ENCODE measurements around the gene ZNF888. TPM values are rescaled to one million over a fixed set of nuclear protein-coding genes. Genes with fewer than 3 reads are reported as not detected.
"Not testable (repeated sequence)": the region's sequence is repeated elsewhere in the genome, so short reads cannot be mapped to it uniquely, and the experiment has no call there.

Gene ZNF888
- total RNA-seq, 1 donor: 4.7 TPM

GRCh38 chr19:52936954-52937325, 13.7 kb upstream of the ZNF888 start:
- DNase-seq (ENCODE audit: low read depth): no peak
- TF ChIP-seq, protein P1, sequence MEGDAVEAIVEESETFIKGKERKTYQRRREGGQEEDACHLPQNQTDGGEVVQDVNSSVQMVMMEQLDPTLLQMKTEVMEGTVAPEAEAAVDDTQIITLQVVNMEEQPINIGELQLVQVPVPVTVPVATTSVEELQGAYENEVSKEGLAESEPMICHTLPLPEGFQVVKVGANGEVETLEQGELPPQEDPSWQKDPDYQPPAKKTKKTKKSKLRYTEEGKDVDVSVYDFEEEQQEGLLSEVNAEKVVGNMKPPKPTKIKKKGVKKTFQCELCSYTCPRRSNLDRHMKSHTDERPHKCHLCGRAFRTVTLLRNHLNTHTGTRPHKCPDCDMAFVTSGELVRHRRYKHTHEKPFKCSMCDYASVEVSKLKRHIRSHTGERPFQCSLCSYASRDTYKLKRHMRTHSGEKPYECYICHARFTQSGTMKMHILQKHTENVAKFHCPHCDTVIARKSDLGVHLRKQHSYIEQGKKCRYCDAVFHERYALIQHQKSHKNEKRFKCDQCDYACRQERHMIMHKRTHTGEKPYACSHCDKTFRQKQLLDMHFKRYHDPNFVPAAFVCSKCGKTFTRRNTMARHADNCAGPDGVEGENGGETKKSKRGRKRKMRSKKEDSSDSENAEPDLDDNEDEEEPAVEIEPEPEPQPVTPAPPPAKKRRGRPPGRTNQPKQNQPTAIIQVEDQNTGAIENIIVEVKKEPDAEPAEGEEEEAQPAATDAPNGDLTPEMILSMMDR (IDR thresholded peaks at IDR 0.05; ENCODE audit: insufficient read depth, low read depth, low read length): no peak
- H3K4me3 ChIP-seq (ENCODE audit: low read depth, low read length): no peak overlapping the region

GRCh38 chr19:52936151-52936953, 13.1 kb upstream of the ZNF888 start:
- DNase-seq (ENCODE audit: low read depth): peak; percentile 59
- TF ChIP-seq, protein P1 (IDR thresholded peaks at IDR 0.05; ENCODE audit: insufficient read depth, low read depth, low read length): no peak
- H3K4me3 ChIP-seq (ENCODE audit: low read depth, low read length): no peak overlapping the region

- no peak overlapping the region for H3K4me3 ChIP-seq (ENCODE audit: low read depth, low read length)
- TF ChIP-seq, protein P1 (IDR thresholded peaks at IDR 0.05; ENCODE audit: insufficient read depth, low read depth, low read length): no peak
- peak; percentile 92 for DNase-seq (ENCODE audit: low read depth)
Observed at GRCh38 chr19:52935434-52935833, 12.2 kb upstream of the ZNF888 start.

DNA sequence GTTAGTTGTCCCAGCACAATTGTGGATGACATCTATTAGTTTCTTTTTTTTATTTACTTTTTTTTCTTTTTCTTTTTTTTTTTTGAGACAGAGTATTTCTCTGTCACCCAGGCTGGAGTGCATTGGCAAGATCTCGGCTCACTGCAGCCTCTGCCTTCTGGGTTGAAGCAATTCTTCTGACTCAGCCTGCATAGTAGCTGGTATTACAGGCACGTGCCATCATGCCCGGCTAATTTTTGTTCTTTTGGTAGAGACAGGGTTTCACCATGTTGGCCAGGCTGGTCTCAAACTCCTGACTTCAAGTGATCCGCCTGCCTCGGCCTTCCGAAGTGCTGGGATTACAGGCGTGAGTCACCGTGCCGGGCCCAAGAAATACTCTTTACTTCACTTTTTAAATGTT, 1.4 kb upstream of the ZNF888 start:
- not testable (repeated sequence) for H3K4me3 ChIP-seq (ENCODE audit: low read depth, low read length); DNase-seq (ENCODE audit: low read depth)

DNA sequence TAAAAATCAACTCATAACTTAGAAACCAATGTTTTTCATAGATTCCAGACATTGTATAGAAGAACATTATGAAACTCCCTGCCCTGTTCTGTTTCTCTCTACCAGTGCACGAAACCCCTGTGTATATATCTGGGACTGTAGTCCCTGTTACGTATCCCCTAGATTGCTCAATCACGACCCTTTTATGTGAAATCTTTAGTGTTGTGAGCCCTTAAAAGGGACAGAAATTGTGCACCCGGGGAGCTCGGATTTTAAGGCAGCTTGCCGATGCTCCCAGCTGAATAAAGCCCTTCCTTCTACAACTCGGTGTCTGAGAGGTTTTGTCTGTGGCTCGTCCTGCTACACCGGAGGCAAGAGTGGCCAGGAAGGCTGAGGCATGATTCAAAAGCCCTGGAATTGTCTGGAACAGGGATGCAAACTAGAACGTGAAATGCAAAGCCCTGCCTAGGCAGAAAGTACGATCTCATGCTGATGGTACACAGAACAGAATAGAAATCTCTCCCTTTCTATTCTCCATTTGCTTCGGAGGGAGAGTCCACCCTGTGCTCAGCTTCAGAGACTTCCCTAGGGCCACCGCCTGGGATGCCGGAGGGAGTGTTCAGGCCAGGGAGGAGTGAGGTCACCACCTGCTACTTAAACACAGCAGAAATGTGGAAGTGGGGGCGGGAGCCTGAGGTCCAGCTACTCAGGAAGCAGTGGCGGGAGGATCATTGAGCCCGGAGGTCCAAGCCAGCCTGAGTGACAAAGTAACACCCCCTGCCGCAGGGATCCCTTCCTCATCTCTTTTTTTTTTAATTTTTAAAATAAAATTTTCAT, 758 bp upstream of the ZNF888 start:
- peak; percentile 78 for DNase-seq (ENCODE audit: low read depth)
- H3K4me3 ChIP-seq (ENCODE audit: low read depth, low read length): peak overlapping the region; percentile 80
- TF ChIP-seq, protein P1 (IDR thresholded peaks at IDR 0.05; ENCODE audit: insufficient read depth, low read depth, low read length): no peak

DNA sequence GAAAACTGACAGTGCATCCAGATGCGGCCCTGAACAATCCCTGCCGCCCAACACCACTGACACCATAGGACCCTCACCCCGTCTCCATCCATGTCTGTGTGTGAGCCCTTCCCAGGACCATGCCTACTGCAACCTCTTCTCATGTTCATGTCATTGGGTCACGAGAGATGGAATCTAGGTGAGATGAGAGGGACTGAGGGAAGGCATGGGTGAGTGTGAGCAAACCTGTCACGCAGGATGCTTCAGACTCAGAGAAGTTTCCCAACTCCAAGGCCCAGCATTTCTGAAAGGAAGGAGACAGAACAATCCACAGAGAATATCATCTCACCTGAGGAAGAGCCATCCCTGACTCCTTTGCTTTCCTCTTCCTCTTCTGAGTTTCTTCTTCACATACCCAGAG, 5.7 kb downstream of the ZNF888 start:
- no peak overlapping the region for H3K4me3 ChIP-seq (ENCODE audit: low read depth, low read length)
- TF ChIP-seq, protein P1 (IDR thresholded peaks at IDR 0.05; ENCODE audit: insufficient read depth, low read depth, low read length): no peak
- no peak for DNase-seq (ENCODE audit: low read depth)

DNA sequence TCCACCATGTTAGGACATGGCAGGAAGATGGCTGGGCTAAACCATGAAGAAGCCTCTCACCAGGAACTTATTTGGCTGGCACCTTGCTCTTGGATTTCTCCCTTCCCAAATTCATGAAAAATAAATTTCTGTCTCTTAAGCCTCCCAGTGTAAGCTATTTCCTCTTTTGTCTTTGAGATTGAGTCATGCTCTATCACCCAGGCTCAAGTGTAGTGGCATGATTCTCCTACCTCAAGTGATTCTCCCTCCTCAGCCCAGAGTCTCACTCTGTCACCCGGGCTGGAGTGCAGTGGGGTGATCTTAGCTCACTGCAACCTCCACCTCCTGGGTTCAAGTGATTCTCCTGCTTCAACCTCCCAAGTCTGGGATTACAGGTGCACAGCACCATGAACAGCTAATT, 12.6 kb downstream of the ZNF888 start:
- no peak overlapping the region for H3K4me3 ChIP-seq (ENCODE audit: low read depth, low read length)
- TF ChIP-seq, protein P1 (IDR thresholded peaks at IDR 0.05; ENCODE audit: insufficient read depth, low read depth, low read length): no peak
- no peak for DNase-seq (ENCODE audit: low read depth)

DNA sequence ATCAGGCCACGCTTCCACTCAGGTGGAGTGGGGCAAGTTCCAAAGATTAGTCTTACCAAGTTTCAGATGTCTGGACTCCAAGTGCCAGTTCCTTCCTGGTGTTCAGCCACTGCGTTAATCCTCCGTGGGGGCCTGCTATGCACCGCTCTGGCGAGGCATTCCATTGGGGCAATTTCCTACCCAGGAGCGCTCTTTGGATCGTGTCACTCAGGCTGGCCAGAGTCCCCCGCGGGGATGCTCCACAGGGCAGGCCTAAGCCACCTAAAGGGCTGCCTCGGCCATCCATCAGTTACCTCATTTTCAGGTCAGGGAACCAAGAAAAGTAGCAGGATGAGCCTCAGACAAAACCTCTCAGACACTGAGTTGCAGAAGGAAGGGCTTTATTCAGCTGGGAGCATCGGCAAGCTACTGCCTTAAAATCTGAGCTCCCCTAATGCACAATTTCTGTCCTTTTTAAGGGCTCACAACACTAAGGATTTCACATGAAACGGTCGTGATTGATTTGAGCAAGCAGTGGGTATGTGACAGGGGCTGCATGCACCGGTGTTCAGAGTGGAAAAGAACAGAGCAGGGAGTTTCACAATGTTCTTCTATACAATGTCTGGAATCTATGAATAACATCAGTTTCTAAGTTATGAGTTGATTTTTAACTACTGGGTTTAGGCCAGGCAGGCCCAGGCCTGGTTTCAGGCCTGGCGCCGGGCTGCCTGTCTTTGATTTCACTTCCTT, 19.0 kb downstream of the ZNF888 start:
- not testable (repeated sequence) for DNase-seq (ENCODE audit: low read depth); H3K4me3 ChIP-seq (ENCODE audit: low read depth, low read length)
